Measurements from ENCODE around the gene TSPAN6.

TSPAN6 gene

GRCh38 chrX:100625985-100626491 is 10.6 kb downstream of the TSPAN6 start:
- no peak overlapping the region for H3K4me3 ChIP-seq (ENCODE audit: low read depth, low read length)
- no peak overlapping the region for H3K23ac ChIP-seq (ENCODE audit: low read length)
- H3K79me2 ChIP-seq (ENCODE audit: control insufficient read depth, insufficient read depth, low read length, poor library complexity): no peaks in the 10 kb centered on the region
- WGBS (ENCODE audit: extremely low coverage, insufficient coverage, insufficient read length): no CpG with 5 or more reads among the region's 5 CpGs
- H3K79me1 ChIP-seq (ENCODE audit: low read length): no peaks in the 10 kb centered on the region
- H4K91ac ChIP-seq (ENCODE audit: low read depth, low read length): no peak overlapping the region
- no peak for DNase-seq
- H3K9me3 ChIP-seq (ENCODE audit: insufficient read depth, low read depth, low read length): no peaks in the 10 kb centered on the region
- H3K4me2 ChIP-seq (ENCODE audit: low read length): no peak overlapping the region
- H3K4ac ChIP-seq (ENCODE audit: low read depth, low read length): no peak overlapping the region
- no peak overlapping the region for H2BK5ac ChIP-seq (ENCODE audit: low read depth, low read length, poor library complexity)
- no peak overlapping the region for H3K14ac ChIP-seq (ENCODE audit: low read length)
- H4K12ac ChIP-seq (ENCODE audit: low read depth, low read length): no peak overlapping the region
- no peaks in the 10 kb centered on the region for H3K27me3 ChIP-seq (ENCODE audit: insufficient read depth, low read length)
- H4K8ac ChIP-seq (ENCODE audit: low read depth, low read length): no peak overlapping the region
- H2BK12ac ChIP-seq (ENCODE audit: low read length): no peak overlapping the region
- no peak overlapping the region for H3K18ac ChIP-seq (ENCODE audit: low read length)
- H2BK120ac ChIP-seq (ENCODE audit: insufficient read depth, low read length, poor library complexity): no peak overlapping the region
- H3K9ac ChIP-seq (ENCODE audit: low read length): no peak overlapping the region
- H2AFZ ChIP-seq (ENCODE audit: insufficient read depth, low read length, poor library complexity): no peak overlapping the region
- H2AK5ac ChIP-seq (ENCODE audit: low read length): no peak overlapping the region
- no peak overlapping the region for H3K27ac ChIP-seq (ENCODE audit: low read depth, low read length)
- H3K4me1 ChIP-seq (ENCODE audit: control insufficient read depth in 1 of 2, insufficient read depth in 2 of 2, low read length in 2 of 2): no peaks in the 10 kb centered on the region
- H3K36me3 ChIP-seq (ENCODE audit: control insufficient read depth in 1 of 2, insufficient read depth in 2 of 2, low read length in 2 of 2): peaks cover 0 to 2% of the 10 kb centered on the region in 2 experiments

DNA sequence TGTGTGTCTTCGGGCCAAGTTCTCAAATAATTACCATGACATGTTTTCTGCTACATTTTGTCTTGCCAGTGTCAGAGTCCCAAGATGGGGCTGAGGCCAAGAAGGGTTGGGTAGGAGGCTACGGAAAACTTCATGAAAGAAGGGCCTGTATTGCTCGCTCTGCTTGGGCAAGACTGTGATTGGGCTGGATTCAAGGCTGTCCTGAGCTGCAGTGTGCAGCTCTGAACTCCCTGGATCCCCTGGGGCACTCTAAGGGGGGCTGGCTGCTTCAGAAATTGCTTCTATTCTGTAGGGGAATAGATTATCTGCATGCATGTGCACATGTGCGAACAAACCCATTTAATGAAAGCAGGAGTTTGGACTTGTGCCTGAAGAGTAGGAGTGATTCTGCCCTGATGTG is 13.6 kb downstream of the TSPAN6 start:
- H3K27ac ChIP-seq (ENCODE audit: low read depth, low read length): no peak overlapping the region
- H3K4me3 ChIP-seq (ENCODE audit: low read depth, low read length): no peak overlapping the region
- no peak overlapping the region for H2AK5ac ChIP-seq (ENCODE audit: low read length)
- no peaks in the 10 kb centered on the region for H3K27me3 ChIP-seq (ENCODE audit: insufficient read depth, low read length)
- H2AFZ ChIP-seq (ENCODE audit: insufficient read depth, low read length, poor library complexity): no peak overlapping the region
- H2BK5ac ChIP-seq (ENCODE audit: low read depth, low read length, poor library complexity): no peak overlapping the region
- no peaks in the 10 kb centered on the region for H3K4me1 ChIP-seq (ENCODE audit: control insufficient read depth in 1 of 2, insufficient read depth in 2 of 2, low read length in 2 of 2)
- no peak overlapping the region for H4K8ac ChIP-seq (ENCODE audit: low read depth, low read length)
- H4K12ac ChIP-seq (ENCODE audit: low read depth, low read length): no peak overlapping the region
- no peak overlapping the region for H2BK12ac ChIP-seq (ENCODE audit: low read length)
- no peaks in the 10 kb centered on the region for H3K36me3 ChIP-seq (ENCODE audit: control insufficient read depth in 1 of 2, insufficient read depth in 2 of 2, low read length in 2 of 2)
- no peak overlapping the region for H4K91ac ChIP-seq (ENCODE audit: low read depth, low read length)
- H3K14ac ChIP-seq (ENCODE audit: low read length): no peak overlapping the region
- no peak overlapping the region for H3K4ac ChIP-seq (ENCODE audit: low read depth, low read length)
- no peaks in the 10 kb centered on the region for H3K79me2 ChIP-seq (ENCODE audit: control insufficient read depth, insufficient read depth, low read length, poor library complexity)
- WGBS (ENCODE audit: extremely low coverage, insufficient coverage, insufficient read length): no CpG with 5 or more reads among the region's 4 CpGs
- DNase-seq: no peak
- no peak overlapping the region for H3K18ac ChIP-seq (ENCODE audit: low read length)
- H3K79me1 ChIP-seq (ENCODE audit: low read length): no peaks in the 10 kb centered on the region
- no peak overlapping the region for H3K4me2 ChIP-seq (ENCODE audit: low read length)
- no peak overlapping the region for H2BK120ac ChIP-seq (ENCODE audit: insufficient read depth, low read length, poor library complexity)
- no peak overlapping the region for H3K9ac ChIP-seq (ENCODE audit: low read length)
- no peaks in the 10 kb centered on the region for H3K9me3 ChIP-seq (ENCODE audit: insufficient read depth, low read depth, low read length)
- H3K23ac ChIP-seq (ENCODE audit: low read length): no peak overlapping the region

GRCh38 chrX:100615005-100615404 is 21.6 kb downstream of the TSPAN6 start:
- Histone ChIP-seq H2BK120ac (ENCODE audit: insufficient read depth, low read length, poor library complexity) (no peak overlapping the region), H3K4me3 (ENCODE audit: low read depth, low read length) (no peak overlapping the region), H2AK5ac (ENCODE audit: low read length) (no peak overlapping the region), H3K27ac (ENCODE audit: low read depth, low read length) (no peak overlapping the region), H3K4ac (ENCODE audit: low read depth, low read length) (no peak overlapping the region), H3K23ac (ENCODE audit: low read length) (no peak overlapping the region), H3K4me1 (ENCODE audit: control insufficient read depth in 1 of 2, insufficient read depth in 2 of 2, low read length in 2 of 2) (no peaks in the 10 kb centered on the region), H3K4me2 (ENCODE audit: low read length) (no peak overlapping the region), H4K8ac (ENCODE audit: low read depth, low read length) (no peak overlapping the region), H2BK5ac (ENCODE audit: low read depth, low read length, poor library complexity) (no peak overlapping the region), H2BK12ac (ENCODE audit: low read length) (no peak overlapping the region), H4K12ac (ENCODE audit: low read depth, low read length) (no peak overlapping the region), H2AFZ (ENCODE audit: insufficient read depth, low read length, poor library complexity) (no peak overlapping the region), H4K91ac (ENCODE audit: low read depth, low read length) (no peak overlapping the region), H3K27me3 (ENCODE audit: insufficient read depth, low read length) (no peaks in the 10 kb centered on the region), H3K18ac (ENCODE audit: low read length) (no peak overlapping the region), H3K79me2 (ENCODE audit: control insufficient read depth, insufficient read depth, low read length, poor library complexity) (no peaks in the 10 kb centered on the region), H3K9ac (ENCODE audit: low read length) (no peak overlapping the region), H3K14ac (ENCODE audit: low read length) (no peak overlapping the region), H3K36me3 (ENCODE audit: control insufficient read depth in 1 of 2, insufficient read depth in 2 of 2, low read length in 2 of 2) (no peaks in the 10 kb centered on the region), H3K9me3 (ENCODE audit: insufficient read depth, low read depth, low read length) (no peaks in the 10 kb centered on the region), H3K79me1 (ENCODE audit: low read length) (no peaks in the 10 kb centered on the region)
- WGBS (ENCODE audit: extremely low coverage, insufficient coverage, insufficient read length): no CpG with 5 or more reads among the region's 3 CpGs
- peak; percentile 7 to 67 for DNase-seq

- H4K8ac ChIP-seq (ENCODE audit: low read depth, low read length): no peak overlapping the region
- WGBS (ENCODE audit: extremely low coverage, insufficient coverage, insufficient read length): no CpG with 5 or more reads among the region's 5 CpGs
- no peak overlapping the region for H3K18ac ChIP-seq (ENCODE audit: low read length)
- H3K9ac ChIP-seq (ENCODE audit: low read length): no peak overlapping the region
- no peak overlapping the region for H2BK12ac ChIP-seq (ENCODE audit: low read length)
- no peaks in the 10 kb centered on the region for H3K27me3 ChIP-seq (ENCODE audit: insufficient read depth, low read length)
- no peak overlapping the region for H2BK120ac ChIP-seq (ENCODE audit: insufficient read depth, low read length, poor library complexity)
- no peak overlapping the region for H3K23ac ChIP-seq (ENCODE audit: low read length)
- no peaks in the 10 kb centered on the region for H3K79me2 ChIP-seq (ENCODE audit: control insufficient read depth, insufficient read depth, low read length, poor library complexity)
- no peak overlapping the region for H2BK5ac ChIP-seq (ENCODE audit: low read depth, low read length, poor library complexity)
- H3K79me1 ChIP-seq (ENCODE audit: low read length): no peaks in the 10 kb centered on the region
- no peak overlapping the region for H3K4me3 ChIP-seq (ENCODE audit: low read depth, low read length)
- H4K91ac ChIP-seq (ENCODE audit: low read depth, low read length): no peak overlapping the region
- no peak overlapping the region for H3K4ac ChIP-seq (ENCODE audit: low read depth, low read length)
- no peak overlapping the region for H3K27ac ChIP-seq (ENCODE audit: low read depth, low read length)
- DNase-seq: peak; percentile 2 to 53
- H3K9me3 ChIP-seq (ENCODE audit: insufficient read depth, low read depth, low read length): no peaks in the 10 kb centered on the region
- no peaks in the 10 kb centered on the region for H3K4me1 ChIP-seq (ENCODE audit: control insufficient read depth in 1 of 2, insufficient read depth in 2 of 2, low read length in 2 of 2)
- H2AFZ ChIP-seq (ENCODE audit: insufficient read depth, low read length, poor library complexity): no peak overlapping the region
- no peak overlapping the region for H4K12ac ChIP-seq (ENCODE audit: low read depth, low read length)
- no peak overlapping the region for H3K14ac ChIP-seq (ENCODE audit: low read length)
- no peaks in the 10 kb centered on the region for H3K36me3 ChIP-seq (ENCODE audit: control insufficient read depth in 1 of 2, insufficient read depth in 2 of 2, low read length in 2 of 2)
- H3K4me2 ChIP-seq (ENCODE audit: low read length): no peak overlapping the region
- H2AK5ac ChIP-seq (ENCODE audit: low read length): no peak overlapping the region
Observed at GRCh38 chrX:100611951-100612350, 24.7 kb downstream of the TSPAN6 start.
